GM21423 (cell line): ENCODE results near the gene E2F2.

Experiments
- ATAC-seq: cut with Tn5 transposase; IDR thresholded peaks from one replicate; pipeline ENCODE4 v1.9.1; 2021; ENCODE audit warnings: mild to moderate bottlenecking, moderate library complexity; ENCODE audit not compliant: unreplicated experiment

The E2F2 gene

GRCh38 chr1:23469372-23469982, 61.6 kb downstream of the E2F2 start:
- no peak for ATAC-seq

DNA sequence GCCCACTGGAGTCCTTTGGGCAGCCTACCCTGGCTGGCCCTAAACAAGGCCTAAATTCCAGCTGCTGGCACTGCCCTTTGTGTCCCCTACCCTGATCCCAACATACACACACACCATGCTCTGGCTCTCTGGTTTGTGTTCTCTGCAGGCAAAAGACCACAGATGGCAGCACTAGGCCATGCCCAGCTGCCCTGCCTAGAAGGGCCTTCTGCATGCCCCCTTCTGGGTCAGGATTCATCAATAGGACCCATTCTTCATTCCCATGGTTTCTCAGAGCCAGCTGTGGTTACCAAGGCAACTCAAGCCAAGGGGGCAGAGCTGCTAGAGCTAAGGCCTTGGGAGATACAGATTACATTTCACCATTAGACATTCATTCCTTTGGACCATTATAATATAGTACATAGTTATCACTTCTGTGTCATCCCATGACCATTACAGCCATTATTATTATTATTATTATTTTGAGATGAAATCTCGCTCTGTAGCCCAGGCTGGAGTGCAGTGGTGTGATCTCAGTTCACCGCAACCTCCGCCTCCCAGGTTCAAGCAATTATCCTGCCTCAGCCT, 64.5 kb downstream of the E2F2 start:
- no peak for ATAC-seq

DNA sequence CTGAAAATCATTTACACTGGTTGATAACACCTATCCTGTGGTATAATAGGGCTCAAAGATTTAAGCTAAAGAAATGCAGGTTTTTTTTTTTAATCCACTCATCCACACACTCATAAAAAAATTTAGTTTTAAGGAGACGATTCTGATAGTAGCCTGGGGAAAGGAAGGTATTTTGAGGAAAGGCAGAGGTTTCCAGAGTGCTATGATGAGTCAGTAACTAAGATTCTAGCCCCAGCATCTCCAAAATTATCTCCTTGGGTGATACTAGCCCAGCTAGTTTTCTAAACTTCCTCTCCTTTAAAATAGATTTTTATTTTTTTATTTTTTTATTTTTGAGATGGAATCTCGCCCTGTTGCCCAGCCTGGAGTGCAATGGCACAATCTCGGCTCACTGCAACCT, 67.7 kb downstream of the E2F2 start:
- no peak for ATAC-seq

GRCh38 chr1:23462766-23463165, 68.3 kb downstream of the E2F2 start:
- no peak for ATAC-seq

DNA sequence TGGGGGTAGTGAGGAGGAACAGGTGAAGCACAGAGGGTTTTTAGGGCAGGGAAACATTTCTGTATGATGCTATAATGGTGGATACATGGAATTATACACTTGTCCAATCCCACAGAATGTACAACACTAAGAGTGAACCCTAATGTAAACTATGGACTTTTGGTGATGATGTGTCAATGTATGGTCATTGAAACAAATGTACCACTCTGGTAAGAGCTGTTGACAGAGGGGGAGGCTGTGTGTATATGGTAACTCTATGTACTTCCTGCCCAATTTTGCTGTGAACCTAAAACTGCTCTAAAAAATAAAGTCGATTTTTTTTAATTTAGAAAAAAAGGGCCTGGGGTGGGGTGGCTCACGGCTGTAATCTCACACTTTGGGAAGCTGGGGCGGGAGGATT, 70.0 kb downstream of the E2F2 start:
- ATAC-seq = no peak

DNA sequence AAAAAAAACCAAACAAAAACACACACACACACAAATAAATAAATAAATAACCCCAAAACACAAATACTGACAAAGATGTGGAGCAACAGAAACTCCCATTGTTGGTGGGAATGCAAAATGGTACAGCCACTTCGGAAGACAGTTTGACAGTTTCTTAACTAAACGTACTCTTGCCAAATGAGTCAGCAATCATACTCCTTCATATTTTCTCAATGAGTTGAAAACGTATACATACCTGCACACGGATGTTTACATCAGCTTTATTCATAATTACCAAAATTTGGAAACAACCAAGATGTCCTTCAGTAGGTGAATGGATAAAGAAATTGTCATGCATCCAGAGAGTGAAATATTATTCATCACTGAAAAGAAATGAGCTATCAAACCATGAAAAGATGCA, 70.5 kb downstream of the E2F2 start:
- no peak for ATAC-seq

GRCh38 chr1:23459338-23459757, 71.7 kb downstream of the E2F2 start:
- no peak for ATAC-seq
